Measurements from ENCODE around the gene RAET1E. TPM values are rescaled to one million over a fixed set of nuclear protein-coding genes. Genes with fewer than 3 reads are reported as not detected.

RAET1E gene
- total RNA-seq, 1 experiment from 2014 or later = not detected

DNA sequence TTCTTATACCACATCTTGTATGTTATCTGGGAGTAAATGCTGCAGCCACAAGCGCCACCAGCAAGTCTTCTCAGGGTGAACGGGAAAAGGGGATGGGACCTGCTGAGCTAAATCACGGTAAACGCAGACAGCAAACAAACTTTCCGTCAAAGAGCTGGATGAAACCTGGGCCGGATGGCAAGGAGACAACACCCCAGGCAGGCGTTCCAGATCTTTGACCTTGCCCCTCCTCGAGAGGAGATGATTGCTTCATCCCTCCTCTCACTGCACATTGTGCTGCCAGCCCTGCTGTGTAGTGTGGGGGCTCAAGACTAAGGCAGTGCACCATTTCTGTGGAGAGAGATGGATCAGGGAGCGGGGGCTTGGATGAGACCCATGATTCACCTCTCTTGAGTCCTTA lies 9.8 kb downstream of the RAET1E start:
- Mint-ChIP-seq H3K4me1 (peaks cover 2 to 6% of the 10 kb centered on the region in 2 experiments; a peak in 2 of 4 replicates), H3K4me3 (no peak overlapping the region), H3K27ac (no peak overlapping the region), H3K36me3 (ENCODE audit: insufficient read depth in 1 of 3, low read depth in 3 of 3) (no peaks in the 10 kb centered on the region), H3K27me3 (ENCODE audit: low read depth) (peaks cover 59% of the 10 kb centered on the region), H3K9me3 (no peaks in the 10 kb centered on the region)
- Histone ChIP-seq H2AK5ac (ENCODE audit: insufficient read length, low read length) (no peak overlapping the region), H2BK12ac (ENCODE audit: insufficient read length, low read depth, low read length) (no peak overlapping the region), H2AFZ (ENCODE audit: low read length) (no peak overlapping the region), H3K4ac (ENCODE audit: low read depth, low read length) (no peak overlapping the region), H3K79me1 (ENCODE audit: insufficient read depth, low read depth, low read length, poor library complexity, severe bottlenecking) (no peaks in the 10 kb centered on the region), H3K27me3 (ENCODE audit: insufficient read depth, low read length) (no peaks in the 10 kb centered on the region), H2BK20ac (ENCODE audit: low read depth, low read length, poor library complexity, severe bottlenecking) (no peak overlapping the region), H3K79me2 (ENCODE audit: insufficient read depth, low read length) (no peaks in the 10 kb centered on the region), H3K18ac (ENCODE audit: insufficient read length, low read depth, low read length) (no peak overlapping the region), H3K23ac (ENCODE audit: insufficient read length, low read depth, low read length) (no peak overlapping the region), H4K5ac (ENCODE audit: insufficient read length, low read depth, low read length) (no peak overlapping the region), H4K20me1 (ENCODE audit: control insufficient read depth, insufficient read depth, insufficient read length) (no peaks in the 10 kb centered on the region), H2BK5ac (ENCODE audit: insufficient read length, low read length) (no peak overlapping the region), H3K56ac (ENCODE audit: insufficient read length, low read depth, low read length) (no peak overlapping the region), H3K9ac (ENCODE audit: extremely low read depth, insufficient read length, low read length) (no peak overlapping the region), H2BK120ac (ENCODE audit: low read depth, low read length, poor library complexity, severe bottlenecking) (no peak overlapping the region), H3K9me3 (ENCODE audit: control insufficient read depth, low read depth, low read length) (no peaks in the 10 kb centered on the region), H3K4me2 (ENCODE audit: insufficient read depth, insufficient read length, low read length) (no peak overlapping the region), H3T11ph (ENCODE audit: low read length) (no peak overlapping the region), H3K4me1 (ENCODE audit: insufficient read depth, low read length) (no peaks in the 10 kb centered on the region), H4K91ac (ENCODE audit: insufficient read length, low read depth, low read length) (no peak overlapping the region), H3K27ac (ENCODE audit: insufficient read length, low read depth, low read length) (no peak overlapping the region), H2BK15ac (ENCODE audit: low read depth, low read length) (no peak overlapping the region), H3K23me2 (ENCODE audit: insufficient read length, low read depth, low read length, poor library complexity, severe bottlenecking) (no peaks in the 10 kb centered on the region), H3K14ac (ENCODE audit: insufficient read depth, low read length) (no peak overlapping the region), H4K8ac (replicated peaks; ENCODE audit: insufficient read length, low read depth, low read length) (no peak overlapping the region)
- no peak for DNase-seq
- no peak for TF ChIP-seq CTCF (conservative IDR thresholded peaks at IDR 0.05)
- WGBS (ENCODE audit: extremely low coverage, insufficient read length, low lambda C conversion rate) = no CpG with 5 or more reads among the region's 9 CpGs
